ENCODE results near the gene MTHFD1L. TPM values are rescaled to one million over a fixed set of nuclear protein-coding genes. Genes with fewer than 3 reads are reported as not detected.

Gene MTHFD1L
- total and polyA plus RNA-seq, 9 of the 15 experiments (the other 6 are each of a cell fraction or from before 2014, with no cell fraction given), result 20.9 to 128 (median 61.0) TPM

- DNase-seq (ENCODE audit: extremely low read depth in 1 of 4, low spot score in 3 of 4) (no peak), FAIRE-seq (no peak), ATAC-seq (no peak)
- Histone ChIP-seq H2AFZ (ENCODE audit: low read depth, low read length) (no peak overlapping the region), H3K27ac (ENCODE audit: extremely low read depth, low read depth, low read length) (no peak overlapping the region), H3K4me2 (ENCODE audit: insufficient read depth, low read length) (no peak overlapping the region), H3K27me3 (ENCODE audit: control insufficient read depth in 2 of 2, insufficient read depth in 2 of 2, low read length in 2 of 2) (no peaks in the 10 kb centered on the region), H3K9me1 (ENCODE audit: control insufficient read depth, insufficient read depth, low read length) (no peaks in the 10 kb centered on the region), H3K9ac (ENCODE audit: insufficient read depth in 1 of 2, low read depth in 2 of 2, low read length in 2 of 2) (no peak overlapping the region), H4K20me1 (replicated peaks; ENCODE audit: control insufficient read depth, insufficient read depth, low read length) (no peaks in the 10 kb centered on the region), H3K36me3 (ENCODE audit: control insufficient read depth, insufficient read depth, low read length) (peaks cover 46% of the 10 kb centered on the region), H3K9me3 (replicated peaks; ENCODE audit: control insufficient read depth, insufficient read depth, low read depth, low read length) (no peaks in the 10 kb centered on the region), H3K4me3 (no peak overlapping the region), H3K79me2 (ENCODE audit: control insufficient read depth, insufficient read depth, low read length) (no peaks in the 10 kb centered on the region), H3K4me1 (replicated peaks in 1 of 2; ENCODE audit: control insufficient read depth in 2 of 2, insufficient read depth in 2 of 2, low read length in 2 of 2) (no peaks in the 10 kb centered on the region; a peak in 3 of 5 replicates)
- ChIA-PET POLR2A (interaction anchor here (0.5 to 1.7 kb wide), 2 partner anchors 8 to 29 kb away, joined by 4 read pairs; no protein-coding TSS in a partner anchor), CTCF (ENCODE audit: low intra/inter-chr PET ratio) (no interaction called here)
- no TSS peak for BruUV-seq (replicated peaks)
- 84% methylated on average over 6 of the region's 6 CpGs for WGBS (ENCODE audit: insufficient coverage, low coverage, missing lambda C conversion rate)
- in situ Hi-C loops (cut with MboI), result no loop called here
- intact Hi-C loops (cut with micrococcal nuclease), result no loop called here
- TF ChIP-seq TGIF2 (CRISPR knock-in tag; IDR thresholded peaks at IDR 0.05) (no peak), FOXM1 (IDR thresholded peaks at IDR 0.05; ENCODE audit: low read depth) (no peak), FOXM1 (CRISPR knock-in tag; IDR thresholded peaks at IDR 0.05; ENCODE audit: low read depth) (no peak), NELFE (IDR thresholded peaks at IDR 0.05; ENCODE audit: insufficient read depth, insufficient read length) (no peak), MAFF (IDR thresholded peaks at IDR 0.05; ENCODE audit: low read length) (no peak), RHOXF2B (CRISPR knock-in tag; conservative IDR thresholded peaks at IDR 0.05) (no peak), E2F3 (CRISPR knock-in tag; IDR thresholded peaks at IDR 0.05) (no peak), ZKSCAN3 (CRISPR knock-in tag; IDR thresholded peaks at IDR 0.05) (no peak), LARP7 (IDR thresholded peaks at IDR 0.05) (no peak), ZNF398 (CRISPR knock-in tag; IDR thresholded peaks at IDR 0.05) (no peak)
- TF ChIP-seq, protein P1, sequence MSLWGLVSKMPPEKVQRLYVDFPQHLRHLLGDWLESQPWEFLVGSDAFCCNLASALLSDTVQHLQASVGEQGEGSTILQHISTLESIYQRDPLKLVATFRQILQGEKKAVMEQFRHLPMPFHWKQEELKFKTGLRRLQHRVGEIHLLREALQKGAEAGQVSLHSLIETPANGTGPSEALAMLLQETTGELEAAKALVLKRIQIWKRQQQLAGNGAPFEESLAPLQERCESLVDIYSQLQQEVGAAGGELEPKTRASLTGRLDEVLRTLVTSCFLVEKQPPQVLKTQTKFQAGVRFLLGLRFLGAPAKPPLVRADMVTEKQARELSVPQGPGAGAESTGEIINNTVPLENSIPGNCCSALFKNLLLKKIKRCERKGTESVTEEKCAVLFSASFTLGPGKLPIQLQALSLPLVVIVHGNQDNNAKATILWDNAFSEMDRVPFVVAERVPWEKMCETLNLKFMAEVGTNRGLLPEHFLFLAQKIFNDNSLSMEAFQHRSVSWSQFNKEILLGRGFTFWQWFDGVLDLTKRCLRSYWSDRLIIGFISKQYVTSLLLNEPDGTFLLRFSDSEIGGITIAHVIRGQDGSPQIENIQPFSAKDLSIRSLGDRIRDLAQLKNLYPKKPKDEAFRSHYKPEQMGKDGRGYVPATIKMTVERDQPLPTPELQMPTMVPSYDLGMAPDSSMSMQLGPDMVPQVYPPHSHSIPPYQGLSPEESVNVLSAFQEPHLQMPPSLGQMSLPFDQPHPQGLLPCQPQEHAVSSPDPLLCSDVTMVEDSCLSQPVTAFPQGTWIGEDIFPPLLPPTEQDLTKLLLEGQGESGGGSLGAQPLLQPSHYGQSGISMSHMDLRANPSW (CRISPR knock-in tag; IDR thresholded peaks at IDR 0.05), result no peak
- TF ChIP-seq, protein P2, sequence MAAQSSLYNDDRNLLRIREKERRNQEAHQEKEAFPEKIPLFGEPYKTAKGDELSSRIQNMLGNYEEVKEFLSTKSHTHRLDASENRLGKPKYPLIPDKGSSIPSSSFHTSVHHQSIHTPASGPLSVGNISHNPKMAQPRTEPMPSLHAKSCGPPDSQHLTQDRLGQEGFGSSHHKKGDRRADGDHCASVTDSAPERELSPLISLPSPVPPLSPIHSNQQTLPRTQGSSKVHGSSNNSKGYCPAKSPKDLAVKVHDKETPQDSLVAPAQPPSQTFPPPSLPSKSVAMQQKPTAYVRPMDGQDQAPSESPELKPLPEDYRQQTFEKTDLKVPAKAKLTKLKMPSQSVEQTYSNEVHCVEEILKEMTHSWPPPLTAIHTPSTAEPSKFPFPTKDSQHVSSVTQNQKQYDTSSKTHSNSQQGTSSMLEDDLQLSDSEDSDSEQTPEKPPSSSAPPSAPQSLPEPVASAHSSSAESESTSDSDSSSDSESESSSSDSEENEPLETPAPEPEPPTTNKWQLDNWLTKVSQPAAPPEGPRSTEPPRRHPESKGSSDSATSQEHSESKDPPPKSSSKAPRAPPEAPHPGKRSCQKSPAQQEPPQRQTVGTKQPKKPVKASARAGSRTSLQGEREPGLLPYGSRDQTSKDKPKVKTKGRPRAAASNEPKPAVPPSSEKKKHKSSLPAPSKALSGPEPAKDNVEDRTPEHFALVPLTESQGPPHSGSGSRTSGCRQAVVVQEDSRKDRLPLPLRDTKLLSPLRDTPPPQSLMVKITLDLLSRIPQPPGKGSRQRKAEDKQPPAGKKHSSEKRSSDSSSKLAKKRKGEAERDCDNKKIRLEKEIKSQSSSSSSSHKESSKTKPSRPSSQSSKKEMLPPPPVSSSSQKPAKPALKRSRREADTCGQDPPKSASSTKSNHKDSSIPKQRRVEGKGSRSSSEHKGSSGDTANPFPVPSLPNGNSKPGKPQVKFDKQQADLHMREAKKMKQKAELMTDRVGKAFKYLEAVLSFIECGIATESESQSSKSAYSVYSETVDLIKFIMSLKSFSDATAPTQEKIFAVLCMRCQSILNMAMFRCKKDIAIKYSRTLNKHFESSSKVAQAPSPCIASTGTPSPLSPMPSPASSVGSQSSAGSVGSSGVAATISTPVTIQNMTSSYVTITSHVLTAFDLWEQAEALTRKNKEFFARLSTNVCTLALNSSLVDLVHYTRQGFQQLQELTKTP (IDR thresholded peaks at IDR 0.05; ENCODE audit: low read depth in 1 of 2, partially characterized antibody in 2 of 2), result no peak
Measured at GRCh38 chr6:151095538-151096254, 230.2 kb downstream of the MTHFD1L start.

All from K562 (cell line).